IMR-90 (cell line): ENCODE data around the gene EIF3L. TPM values are rescaled to one million over a fixed set of nuclear protein-coding genes. Genes with fewer than 3 reads are reported as not detected.
A peak's percentile ranks its signal among the peaks of the same experiment; 100 is the strongest.

Source experiments
- ATAC-seq: fragments of 200-7000 bp; cut with Tn5 transposase; 2 replicates; pipeline ENCODE4 v1.9.1; 2020; ENCODE audit warnings: low read depth, mild to moderate bottlenecking, moderate library complexity
- BruUV-seq: library from RNA; stranded (reverse); fragments of 400-500 nt; replicated peaks from 2 replicates; lab custom pipeline; 2021; lab: Mats Ljungman, UMichigan
- CTCF ChIA-PET: fragments of 300-600 bp; formaldehyde crosslinking; extraction: SDS; loops from one replicate; lab custom pipeline; 2021; ENCODE audit warnings: antibody characterized with exemption; lab: Yijun Ruan, JAX
- POLR2A ChIA-PET: fragments of 300-600 bp; sonication (Branson Sonifier 250); formaldehyde crosslinking; loops from one replicate; lab custom pipeline; 2022; ENCODE audit warnings: antibody characterized with exemption; ENCODE audit not compliant: unreplicated experiment; lab: Charles Lee
- DNase-seq: peaks from one replicate; pipeline ENCODE4 v3.0.0; 2013
- H2AFZ ChIP-seq: replicated peaks from 2 replicates; pipeline ENCODE3; 2013; ENCODE audit warnings: low read length, mild to moderate bottlenecking; ENCODE audit not compliant: poor library complexity
- H2AK5ac ChIP-seq: 2 replicates; pipeline ENCODE4 v1.6.1; 2013; ENCODE audit warnings: low read depth, low read length, inconsistent platforms
- H2AK9ac ChIP-seq: replicated peaks from 2 replicates; pipeline ENCODE3; 2013; ENCODE audit warnings: mild to moderate bottlenecking, low read depth, low read length, moderate library complexity; ENCODE audit not compliant: poor library complexity
- H2BK120ac ChIP-seq: 2 replicates; pipeline ENCODE4 v1.6.1; 2013; ENCODE audit warnings: low read depth, low read length, inconsistent platforms
- H2BK15ac ChIP-seq: 3 replicates; pipeline ENCODE4 v1.6.1; 2013; ENCODE audit warnings: low read depth, low read length, inconsistent platforms
- H2BK20ac ChIP-seq: 2 replicates; pipeline ENCODE4 v1.6.1; 2013; ENCODE audit warnings: low read depth, mild to moderate bottlenecking, inconsistent platforms, low read length, moderate library complexity
- H2BK5ac ChIP-seq: 2 replicates; pipeline ENCODE4 v1.6.1; 2013; ENCODE audit warnings: mild to moderate bottlenecking, low read depth, low read length, inconsistent platforms; ENCODE audit not compliant: poor library complexity, severe bottlenecking
- H3K14ac ChIP-seq: replicated peaks from 2 replicates; pipeline ENCODE4 v1.6.1; 2013; ENCODE audit warnings: low read depth, low read length, inconsistent platforms
- H3K18ac ChIP-seq: 2 replicates; pipeline ENCODE4 v1.6.1; 2013; ENCODE audit warnings: low read depth, low read length, control low read depth
- H3K23ac ChIP-seq: 2 replicates; pipeline ENCODE4 v1.6.1; 2013; ENCODE audit warnings: low read depth, low read length, inconsistent platforms
- H3K27ac ChIP-seq: 2 replicates; pipeline ENCODE4 v1.5.1; 2013; ENCODE audit warnings: mild to moderate bottlenecking, control low read depth, low read length; ENCODE audit not compliant: insufficient read depth
- H3K27me3 ChIP-seq: 2 replicates; pipeline ENCODE4 v1.6.1; 2013; ENCODE audit warnings: low read length; ENCODE audit not compliant: control insufficient read depth, insufficient read depth
- H3K36me3 ChIP-seq: 2 replicates; pipeline ENCODE4 v1.6.1; 2013; ENCODE audit warnings: low read length, mixed read lengths; ENCODE audit not compliant: control insufficient read depth, insufficient read depth
- H3K4ac ChIP-seq: 2 replicates; pipeline ENCODE4 v1.6.1; 2013; ENCODE audit warnings: low read depth, low read length, inconsistent platforms
- H3K4me1 ChIP-seq: 2 replicates; pipeline ENCODE4 v1.6.1; 2013; ENCODE audit warnings: low read length, mixed read lengths; ENCODE audit not compliant: control insufficient read depth, insufficient read depth
- H3K4me2 ChIP-seq: 2 replicates; pipeline ENCODE4 v1.6.1; 2013; ENCODE audit warnings: low read depth, mild to moderate bottlenecking, control low read depth, low read length, moderate library complexity
- H3K4me3 ChIP-seq: 2 replicates; pipeline ENCODE4 v1.5.1; 2013; ENCODE audit warnings: low read depth, mild to moderate bottlenecking, control low read depth, low read length, moderate library complexity; ENCODE audit not compliant: insufficient read depth
- H3K56ac ChIP-seq: 2 replicates; pipeline ENCODE4 v1.6.1; 2013; ENCODE audit warnings: low read length, inconsistent platforms; ENCODE audit not compliant: insufficient read depth; ENCODE audit errors: extremely low read depth
- H3K79me1 ChIP-seq, 2 experiments: 2 replicates each; pipeline ENCODE4 v1.6.1; 2013; ENCODE audit warnings: low read length in 2 of 2, inconsistent platforms in 1 of 2, low read depth in 1 of 2
- H3K9ac ChIP-seq: 2 replicates; pipeline ENCODE4 v1.6.1; 2013; ENCODE audit warnings: low read depth, low read length, control low read depth
- H3K9me1 ChIP-seq: 2 replicates; pipeline ENCODE4 v1.6.1; 2013; ENCODE audit warnings: low read length, inconsistent platforms; ENCODE audit not compliant: insufficient read depth
- H3K9me3 ChIP-seq: 2 replicates; pipeline ENCODE4 v1.6.1; 2013; ENCODE audit warnings: low read length; ENCODE audit not compliant: control insufficient read depth, insufficient read depth
- H4K20me1 ChIP-seq: 2 replicates; pipeline ENCODE4 v1.6.1; 2013; ENCODE audit warnings: low read length, inconsistent platforms; ENCODE audit not compliant: insufficient read depth
- H4K5ac ChIP-seq: 2 replicates; pipeline ENCODE4 v1.6.1; 2013; ENCODE audit warnings: mild to moderate bottlenecking, low read depth, low read length, control low read depth
- H4K8ac ChIP-seq, 2 experiments: 2 replicates each; pipeline ENCODE4 v1.6.1; 2013; ENCODE audit warnings: low read depth in 2 of 2, low read length in 2 of 2, control low read depth in 1 of 2, inconsistent platforms in 1 of 2
- H4K91ac ChIP-seq: 2 replicates; pipeline ENCODE4 v1.6.1; 2013; ENCODE audit warnings: low read depth, low read length, inconsistent platforms; ENCODE audit not compliant: insufficient read depth
- CEBPB ChIP-seq: IDR thresholded peaks from 2 replicates; pipeline ENCODE4 v1.6.1; 2012; ENCODE audit warnings: low read depth, low read length, improper control_type of control experiment
- NFE2L2 ChIP-seq: fragments of 150-350 bp; IDR thresholded peaks from 2 replicates; pipeline ENCODE4 v1.6.1; 2016; ENCODE audit warnings: low read depth, mild to moderate bottlenecking, low read length
- WGBS, 2 experiments: methylation state at CpG; one replicate each; pipeline versions ENCODE4 v1.1.5 to v1.1.7; 2013; ENCODE audit warnings: missing lambda C conversion rate in 2 of 2; ENCODE audit not compliant: insufficient read length in 1 of 2; ENCODE audit errors: extremely low coverage in 2 of 2; 5-methylcytosine and 5-hydroxymethylcytosine counted together
- dilution Hi-C: fragments of 300-500 bp; cut with HindIII; formaldehyde crosslinking; loops from one replicate; pipeline ENCODE4 v1.14.3; 2018; ENCODE audit warnings: low sequenced_read_pairs; ENCODE audit not compliant: unreplicated experiment
- in situ Hi-C: fragments of 300-500 bp; cut with MboI; formaldehyde crosslinking; loops from 3 replicates; pipeline ENCODE4 v1.14.3; 2019; ENCODE audit warnings: low sequenced_read_pairs, inconsistent platforms, mixed read lengths
- intact Hi-C: fragments of 100-400 bp; cut with micrococcal nuclease; formaldehyde crosslinking; loops from 2 replicates; pipeline ENCODE4 v1.10.0; 2022
- polyA plus RNA-seq, 3 experiments: library from polyadenylated mRNA; depleted of rRNA; stranded (reverse); fragments of >200 nt; gene quantifications; 2 replicates each; pipeline ENCODE4 v1.2.3, GENCODE V29; 2012; ENCODE audit warnings: low replicate concordance in 1 of 3
- total RNA-seq: library from RNA; depleted of rRNA; stranded (reverse); fragments of >200 nt; gene quantifications from 2 replicates; pipeline ENCODE4 v1.2.3, GENCODE V29; 2012

EIF3L gene
- total and polyA plus RNA-seq, 2 of the 4 experiments (the other 2 are of a cell fraction), result 391 to 593 TPM

- no peak overlapping the region for H3K27ac ChIP-seq
- dilution Hi-C loops (no loop called here), in situ Hi-C loops (no loop called here), intact Hi-C loops (no loop called here)
- peaks cover 5% of the 10 kb centered on the region; the same call in 1 of the 2 replicates for H3K9me1 ChIP-seq
- BruUV-seq, result no TSS peak
- H3K36me3 ChIP-seq, result no peaks in the 10 kb centered on the region
- ChIA-PET CTCF (no interaction called here), POLR2A (no interaction called here)
- H4K5ac ChIP-seq, result peak overlapping the region; percentile 75; the same call in 1 of the 2 replicates
- no peaks in the 10 kb centered on the region for H3K27me3 ChIP-seq
- H4K20me1 ChIP-seq, result 0 out of 2 replicates have a peak, but pooled peaks cover 8% of the 10 kb centered on the region
- H2BK5ac ChIP-seq, result no peak overlapping the region
- WGBS, 2 experiments, result 47% methylated on average over 13 of the region's 34 CpGs; no CpG with 5 or more reads in 1 of the 2 experiments
- H3K23ac ChIP-seq, result 0 out of 2 replicates have a peak overlapping the region, but pooled peaks have one; percentile 39
- peak overlapping the region; percentile 88 for H2AFZ ChIP-seq
- H2AK9ac ChIP-seq, result peak overlapping the region; percentile 96
- H3K9ac ChIP-seq, result no peak overlapping the region
- H2BK120ac ChIP-seq, result peak overlapping the region; percentile 52; the same call in 1 of the 2 replicates
- H4K91ac ChIP-seq, result peak overlapping the region; percentile 23; the same call in 1 of the 2 replicates
- H3K56ac ChIP-seq, result no peak overlapping the region
- H4K8ac ChIP-seq, result peak overlapping the region; percentile 69 to 94; a peak in 3 of 4 replicates
- DNase-seq (no peak), ATAC-seq (no peak)
- H3K4ac ChIP-seq, result peak overlapping the region; percentile 63
- H3K14ac ChIP-seq, result no peak overlapping the region
- no peak overlapping the region; the same call in 1 of the 2 replicates for H2BK20ac ChIP-seq
- no peak overlapping the region for H3K4me3 ChIP-seq
- no peak overlapping the region; the same call in 2 of the 3 replicates for H2BK15ac ChIP-seq
- peaks cover 11 to 31% of the 10 kb centered on the region in 2 experiments; a peak in 3 of 4 replicates for H3K79me1 ChIP-seq
- H3K4me1 ChIP-seq, result peaks cover 12% of the 10 kb centered on the region
- no peak overlapping the region for H2AK5ac ChIP-seq
- no peak for TF ChIP-seq NFE2L2
- no peak for TF ChIP-seq CEBPB
- no peak overlapping the region; the same call in 1 of the 2 replicates for H3K4me2 ChIP-seq
- H3K18ac ChIP-seq, result no peak overlapping the region
- no peaks in the 10 kb centered on the region for H3K9me3 ChIP-seq
Measured at GRCh38 chr22:37803639-37804351, 45.4 kb upstream of the EIF3L start.
